Erythroblast (primary cell): ENCODE data around the gene CNBP.

Experiments used
- DNase-seq, 2 experiments: peaks; one replicate each; lab custom pipeline; 2025; lab: John Stamatoyannopoulos, UW
- GATA1 ChIP-seq: IDR thresholded peaks from 2 replicates; pipeline ENCODE4 v1.6.1; 2011; ENCODE audit warnings: low read depth, mild to moderate bottlenecking, control low read depth, low read length, moderate library complexity
- POLR2A ChIP-seq: IDR thresholded peaks from 2 replicates; pipeline ENCODE4 v1.6.1; 2011; ENCODE audit warnings: mild to moderate bottlenecking, low read length

Gene CNBP

DNA sequence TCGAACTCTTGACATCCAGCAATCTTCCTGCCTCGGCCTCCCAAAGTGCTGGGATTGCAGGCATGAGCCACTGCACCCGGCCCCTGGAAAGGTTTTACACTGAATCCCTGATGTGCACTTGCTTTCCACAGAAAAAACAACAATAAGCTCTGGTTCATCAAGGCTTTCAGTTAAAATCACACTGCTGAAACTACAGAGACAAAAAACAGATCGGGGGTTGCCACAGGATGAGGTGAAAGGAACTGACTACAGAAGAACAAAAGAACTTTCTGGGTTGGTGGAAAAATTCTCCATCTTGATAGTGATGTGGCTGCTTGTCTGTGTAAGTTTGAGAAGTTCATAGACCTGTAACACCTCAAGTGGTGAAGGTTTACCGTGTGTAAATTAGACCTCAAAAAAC is 65.0 kb downstream of the CNBP start:
- DNase-seq, result no peak

More for the DNA sequence above, 65.0 kb downstream of the CNBP start:
- no peak for TF ChIP-seq GATA1
- no peak for TF ChIP-seq POLR2A
